Uterus (tissue), 2 donors: ENCODE data around the gene MAPK11.

Experiments used
- CTCF ChIP-seq, 4 experiments: fragments of 200-600 bp in 2 of 4; fragments of 450-650 bp in 2 of 4; sonication (generic) in 2 of 4; IDR thresholded peaks; one replicate each; pipeline ENCODE4 v1.5.1; 2016 to 2019; ENCODE audit warnings: antibody characterized with exemption in 4 of 4, mild to moderate bottlenecking in 2 of 4, moderate library complexity in 1 of 4
- POLR2A ChIP-seq, 2 donors: fragments of 450-650 bp; IDR thresholded peaks; one replicate each; pipeline ENCODE4 v1.6.1; 2016; ENCODE audit warnings: antibody characterized with exemption in 2 of 2, mild to moderate bottlenecking in 1 of 2, moderate library complexity in 1 of 2

DNA sequence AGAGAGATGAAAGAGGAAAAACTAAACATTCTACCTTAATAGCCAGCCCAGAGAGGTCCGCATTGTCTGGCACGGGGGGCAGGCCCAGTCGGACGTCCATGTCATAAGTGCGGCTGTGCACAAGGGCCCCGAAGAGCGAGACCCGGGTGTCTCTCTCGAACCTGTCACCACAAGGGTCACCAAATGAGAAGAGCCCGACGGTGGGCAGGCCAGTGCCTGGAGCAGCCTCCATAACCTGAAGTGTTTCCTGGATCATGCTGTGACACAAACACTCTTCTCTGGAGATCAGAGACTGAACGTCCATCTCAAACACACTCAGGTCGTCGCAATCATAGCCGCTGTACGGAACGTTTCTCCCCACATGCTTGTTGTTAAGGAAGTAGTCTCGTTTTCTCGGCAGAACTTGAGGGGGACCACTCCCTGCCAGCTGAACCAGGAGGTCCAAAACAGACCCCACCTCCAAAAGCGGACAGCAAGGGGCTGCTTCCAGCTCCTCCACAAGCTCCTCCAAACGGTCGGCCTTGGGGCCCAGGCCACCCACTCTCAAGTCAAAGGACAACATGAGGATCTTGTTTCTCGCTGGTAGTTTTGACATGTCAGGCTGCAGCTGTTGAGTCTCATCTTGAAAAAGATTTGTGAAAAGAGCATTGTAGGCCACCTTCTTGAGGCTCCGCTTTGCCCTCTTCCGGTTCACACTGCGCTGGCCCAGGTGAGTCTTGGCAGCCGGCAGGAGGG is 26.3 kb downstream of the MAPK11 start:
- TF ChIP-seq CTCF (IDR thresholded peaks at IDR 0.05) (no peak), POLR2A (IDR thresholded peaks at IDR 0.05) (no peak)
